Umbilical cord (tissue), 2 donors: ENCODE data around the gene A3GALT2. TPM values are rescaled to one million over a fixed set of nuclear protein-coding genes. Genes with fewer than 3 reads are reported as not detected.
A peak's percentile ranks its signal among the peaks of the same experiment; 100 is the strongest.
"Not testable (repeated sequence)": the region's sequence is repeated elsewhere in the genome, so short reads cannot be mapped to it uniquely, and the experiment has no call there.

ENCODE experiments used
- DNase-seq: peaks from one replicate; pipeline ENCODE4 v3.0.0-alpha.2; 2015; ENCODE audit warnings: low spot score
- total RNA-seq: library from RNA; depleted of rRNA; stranded (reverse); fragments of >200 nt; gene quantifications from one replicate; pipeline ENCODE4 v1.2.3, GENCODE V29; 2014; ENCODE audit warnings: low replicate concordance; ENCODE audit not compliant: insufficient read depth

The A3GALT2 gene
- total RNA-seq, 1 donor from 2014 or later: not detected

DNA sequence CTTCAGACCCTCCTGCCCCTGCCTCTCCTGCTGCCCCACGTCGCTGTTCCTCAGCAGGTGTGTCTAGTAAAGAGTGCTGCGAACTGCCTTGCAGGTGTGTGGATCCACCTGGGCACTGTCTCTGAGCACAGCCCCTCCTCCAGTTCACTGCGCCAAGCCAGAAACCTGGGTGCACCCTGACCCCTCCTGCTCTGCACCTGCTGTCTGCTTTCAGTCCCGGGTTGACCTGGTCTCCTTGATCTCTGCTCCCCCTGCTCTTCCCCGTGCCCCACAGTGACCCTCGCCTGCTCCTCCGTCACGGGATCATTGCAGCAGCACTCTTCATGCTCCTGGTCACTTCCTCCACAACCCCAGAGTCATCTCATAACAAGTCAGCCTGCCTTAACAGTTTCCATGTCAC lies 6.5 kb downstream of the A3GALT2 start:
- DNase-seq: no peak

DNA sequence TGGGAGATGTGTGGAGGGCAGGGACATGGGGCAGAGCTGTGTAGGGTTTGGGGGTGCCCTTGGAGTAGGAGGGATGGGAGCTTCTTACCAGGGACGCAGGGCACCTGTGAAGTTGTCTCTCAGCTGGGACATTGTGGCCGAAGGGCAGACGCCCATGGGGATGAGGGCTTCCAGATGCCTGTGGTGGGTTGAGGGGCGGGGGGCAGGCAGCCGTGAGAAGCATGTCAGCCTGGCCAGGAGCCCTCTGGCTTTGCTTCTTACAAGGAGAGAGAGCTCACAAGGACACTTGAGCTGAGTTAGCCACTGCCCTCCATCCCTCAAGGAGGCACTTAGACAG lies 8.5 kb downstream of the A3GALT2 start:
- no peak for DNase-seq

DNA sequence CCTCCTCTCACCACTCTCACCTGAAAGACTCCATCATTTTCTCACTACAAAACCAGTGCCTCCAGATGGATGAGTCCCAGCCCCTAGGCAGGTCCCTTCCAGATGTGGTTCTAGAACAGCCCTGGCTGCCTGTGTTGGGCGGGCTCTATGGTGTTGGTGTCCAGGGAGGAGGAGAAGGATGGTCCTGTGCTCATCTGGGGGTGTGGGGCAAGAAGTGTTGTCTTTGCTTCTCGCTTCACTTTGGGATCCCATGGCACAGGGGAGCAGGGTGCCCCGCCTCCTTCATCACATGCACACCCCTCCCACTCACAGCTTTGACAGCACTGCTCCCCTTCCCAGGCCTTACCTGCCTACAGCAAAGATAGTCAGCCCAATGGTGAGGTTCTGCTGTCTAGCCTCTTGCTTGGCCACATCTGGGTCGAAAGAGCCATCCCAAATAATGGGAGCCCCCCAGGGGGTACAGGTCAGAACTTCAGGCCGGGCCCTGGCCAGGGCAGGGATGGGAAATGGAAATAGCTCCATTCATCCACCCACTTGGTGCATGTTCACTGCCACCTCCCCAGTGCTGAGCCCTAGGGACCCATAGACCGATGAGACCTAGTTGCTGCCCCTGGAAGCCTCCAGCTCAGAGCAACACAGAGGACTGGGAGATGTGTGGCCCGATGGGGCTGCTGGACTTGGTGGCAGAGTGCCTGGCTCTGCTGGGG lies 9.0 kb downstream of the A3GALT2 start:
- no peak for DNase-seq

DNA sequence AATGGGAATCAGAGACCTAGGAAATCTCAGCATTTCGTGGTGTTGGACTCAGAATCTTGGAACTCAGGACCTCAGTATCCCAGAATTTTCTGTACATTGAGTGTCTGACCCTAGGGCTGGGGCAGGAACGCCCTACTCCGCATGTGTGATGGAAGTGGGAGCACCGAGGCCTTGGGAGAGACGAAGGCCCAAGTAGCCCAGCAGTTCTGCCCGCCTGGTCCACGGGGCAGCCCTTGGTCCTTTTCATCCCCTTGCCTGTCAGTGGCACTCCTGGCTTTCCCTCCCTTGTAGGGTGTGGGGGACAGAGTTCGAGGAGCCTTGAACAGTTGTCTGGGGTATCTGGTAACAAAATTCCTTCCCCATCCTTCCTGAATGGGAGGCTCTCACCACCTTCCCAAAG lies 10.2 kb downstream of the A3GALT2 start:
- no peak for DNase-seq

DNA sequence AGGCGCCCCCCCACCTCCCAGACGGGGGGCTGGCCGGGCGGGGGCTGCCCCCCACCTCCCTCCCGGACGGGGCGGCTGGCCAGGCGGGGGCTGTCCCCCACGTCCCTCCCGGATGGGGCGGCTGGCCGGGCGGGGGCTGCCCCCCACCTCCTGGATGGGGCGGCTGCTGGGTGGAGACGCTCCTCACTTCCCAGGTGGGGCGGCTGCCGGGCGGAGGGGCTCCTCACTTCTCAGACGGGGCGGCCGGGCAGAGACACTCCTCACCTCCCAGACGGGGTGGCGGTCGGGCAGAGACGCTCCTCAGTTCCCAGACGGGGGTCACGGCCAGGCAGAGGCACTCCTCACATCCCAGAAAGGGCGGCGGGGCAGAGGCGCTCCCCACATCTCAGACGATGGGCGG lies 11.5 kb downstream of the A3GALT2 start:
- not testable (repeated sequence) for DNase-seq

DNA sequence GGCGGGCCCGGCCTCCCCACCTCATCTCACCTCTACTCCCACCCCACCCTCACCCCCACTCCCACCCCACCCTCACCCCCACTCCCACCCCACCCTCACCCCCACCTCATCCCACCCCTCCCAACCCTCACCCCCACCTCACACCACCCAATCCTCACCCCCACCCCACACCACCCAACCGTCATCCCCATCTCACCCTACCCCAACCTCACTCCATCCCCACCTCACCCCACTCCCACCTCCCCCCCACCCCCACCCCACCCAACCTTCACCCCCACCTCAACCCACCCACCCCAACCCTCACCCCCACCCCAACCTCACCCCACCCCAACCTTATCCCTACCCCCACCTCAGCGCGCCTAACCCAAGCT lies 13.4 kb downstream of the A3GALT2 start:
- no peak for DNase-seq

DNA sequence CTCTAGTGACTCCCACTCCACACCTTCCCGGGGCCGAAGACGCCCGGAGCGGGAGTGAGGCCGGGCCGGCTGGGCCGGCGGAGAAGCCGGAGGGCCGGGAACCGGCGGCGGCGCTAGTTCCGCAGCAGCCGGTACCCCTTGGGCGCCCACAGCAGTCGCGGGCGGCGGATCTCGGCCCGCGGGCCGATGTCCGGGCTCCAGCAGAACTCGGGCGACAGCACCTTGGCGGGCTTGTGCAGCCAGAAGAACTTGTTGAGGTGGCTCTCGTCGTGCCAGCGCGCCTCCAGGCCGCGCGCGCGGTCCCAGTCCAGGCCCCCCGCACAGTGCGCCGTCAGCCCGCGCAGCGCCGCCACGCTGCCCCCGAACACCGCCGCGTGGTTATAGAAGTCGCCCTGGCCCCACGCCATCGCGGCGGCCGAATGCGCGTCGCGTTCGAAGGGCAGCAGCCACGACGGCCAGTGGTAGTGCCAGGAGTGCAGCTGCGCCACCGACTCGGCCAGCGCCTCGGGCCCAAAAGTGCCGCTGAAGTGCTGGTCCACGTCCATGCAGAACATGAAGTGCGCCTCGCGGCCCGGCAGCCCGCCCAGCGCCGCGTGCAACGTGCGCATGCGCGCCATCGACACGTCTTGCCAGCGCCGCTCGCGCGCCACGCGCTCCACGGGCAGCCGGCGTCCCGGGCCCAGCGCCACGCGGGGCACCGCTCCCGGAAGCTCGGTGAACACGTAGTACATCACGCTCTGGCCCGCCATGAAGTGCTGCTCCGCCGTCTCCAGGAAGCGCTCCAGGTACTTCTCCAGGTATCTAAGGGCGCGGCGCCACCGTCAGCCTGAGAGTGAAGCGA lies 14.0 kb downstream of the A3GALT2 start:
- peak; percentile 26 for DNase-seq

DNA sequence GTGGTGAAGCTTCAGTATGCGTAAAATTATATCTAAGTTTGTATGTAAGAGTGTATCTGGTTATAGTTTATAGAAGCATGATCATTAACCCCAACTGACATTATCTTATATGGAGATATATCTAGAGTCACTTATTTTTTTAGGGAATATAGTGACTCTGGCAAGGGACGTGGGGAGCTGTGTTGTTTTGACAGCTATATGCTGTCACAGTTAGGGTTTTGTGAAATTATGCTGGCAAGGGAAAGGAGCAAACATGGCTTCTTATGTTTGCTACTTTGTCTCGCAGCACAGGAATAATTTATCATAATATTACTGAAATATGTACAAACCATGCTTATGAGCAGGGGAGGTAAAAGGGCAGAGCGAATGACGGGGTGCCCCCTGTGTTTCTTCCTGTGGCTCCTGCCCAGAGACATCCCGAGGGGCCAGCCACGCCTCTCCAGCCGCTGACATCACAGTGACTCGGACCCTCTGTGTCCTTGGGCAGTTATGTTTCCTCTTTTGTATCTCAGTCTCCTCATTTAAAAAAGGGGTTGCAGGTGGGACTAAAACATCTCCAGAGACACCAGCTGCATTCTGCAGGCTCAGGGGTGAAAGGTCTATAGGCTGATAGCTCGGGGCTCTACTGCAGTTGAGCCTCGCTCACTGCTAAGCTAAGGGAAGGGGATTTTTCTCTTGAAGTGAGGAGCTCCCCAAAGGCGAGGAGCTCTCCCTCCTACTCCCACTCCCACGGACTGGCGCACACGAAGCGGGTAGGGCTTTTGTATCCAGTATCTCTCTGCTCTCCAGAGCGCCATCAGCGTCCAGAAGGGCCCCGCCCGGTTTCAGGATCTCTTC lies 14.9 kb downstream of the A3GALT2 start:
- no peak for DNase-seq

DNA sequence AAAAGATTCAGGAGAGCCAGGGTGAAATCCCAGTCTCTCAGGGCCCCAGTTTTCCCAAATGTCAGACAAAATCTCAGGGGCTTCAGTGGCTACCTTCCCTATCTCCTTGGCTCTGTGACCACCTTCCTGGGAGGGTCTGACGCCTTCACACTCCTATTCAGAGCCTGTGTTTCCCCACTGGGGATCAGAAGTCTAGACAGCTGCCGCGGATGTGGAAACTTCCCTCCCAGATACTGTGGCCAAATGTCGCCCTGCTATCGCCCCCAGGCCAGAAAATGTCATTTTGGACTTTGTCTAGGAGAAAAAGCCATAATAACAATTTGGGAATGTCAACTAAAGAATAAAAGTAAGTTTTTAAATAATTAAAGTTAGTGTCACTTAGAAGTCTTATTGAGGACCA lies 15.9 kb downstream of the A3GALT2 start:
- no peak for DNase-seq

DNA sequence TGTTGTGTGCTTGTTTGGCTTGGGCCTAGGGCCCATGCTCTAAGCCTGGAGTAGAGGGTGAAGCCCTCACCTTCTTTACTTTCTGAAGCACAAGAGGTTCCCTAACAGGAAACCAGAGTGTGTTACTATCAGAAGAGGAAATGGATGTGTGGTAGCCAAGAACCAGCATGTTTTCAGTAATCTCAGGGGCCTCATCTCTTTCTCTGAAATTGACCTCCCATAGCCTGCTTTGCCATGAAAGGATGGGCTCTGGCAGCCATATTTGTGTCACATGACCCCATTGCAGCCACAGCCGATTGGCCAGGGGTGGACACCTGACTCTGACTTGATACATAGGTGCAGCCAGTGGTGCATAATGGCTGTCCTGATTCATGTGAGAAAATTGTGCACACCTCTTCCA lies 18.6 kb downstream of the A3GALT2 start:
- DNase-seq: no peak

DNA sequence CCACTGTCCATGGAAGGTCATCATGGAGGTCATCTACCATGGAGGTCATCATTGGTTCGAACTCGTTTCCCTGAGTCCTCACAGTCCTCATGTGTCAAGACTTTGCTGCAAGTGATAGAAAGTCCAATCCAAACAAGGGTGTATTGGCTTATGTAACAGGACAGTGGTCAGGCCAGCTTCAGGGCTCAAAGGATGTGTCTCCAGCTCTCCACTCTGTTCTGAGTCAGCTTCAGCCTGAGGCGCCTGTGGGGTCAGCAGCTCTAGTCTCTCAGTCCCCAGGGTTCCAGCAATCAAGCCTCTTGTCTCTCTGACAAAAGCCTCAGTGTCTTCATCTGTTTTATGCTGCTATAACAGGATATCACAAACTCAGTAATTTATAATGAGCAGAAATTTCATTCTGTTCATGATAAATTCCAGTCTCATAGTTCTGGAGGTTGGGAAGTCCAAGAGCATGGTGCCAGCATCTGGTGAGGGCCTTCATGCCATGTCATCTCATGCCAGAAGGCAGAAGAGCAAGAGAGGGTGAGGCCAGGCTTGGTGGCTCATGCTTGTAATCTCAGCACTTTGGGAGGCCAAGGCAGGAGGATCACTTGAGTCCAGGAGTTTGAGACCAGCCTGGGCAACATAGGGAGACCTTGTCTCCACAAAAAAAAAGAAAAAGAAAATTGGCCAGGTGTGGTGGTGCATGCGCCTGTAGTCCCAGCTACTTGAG lies 19.5 kb downstream of the A3GALT2 start:
- DNase-seq: peak; percentile 22

DNA sequence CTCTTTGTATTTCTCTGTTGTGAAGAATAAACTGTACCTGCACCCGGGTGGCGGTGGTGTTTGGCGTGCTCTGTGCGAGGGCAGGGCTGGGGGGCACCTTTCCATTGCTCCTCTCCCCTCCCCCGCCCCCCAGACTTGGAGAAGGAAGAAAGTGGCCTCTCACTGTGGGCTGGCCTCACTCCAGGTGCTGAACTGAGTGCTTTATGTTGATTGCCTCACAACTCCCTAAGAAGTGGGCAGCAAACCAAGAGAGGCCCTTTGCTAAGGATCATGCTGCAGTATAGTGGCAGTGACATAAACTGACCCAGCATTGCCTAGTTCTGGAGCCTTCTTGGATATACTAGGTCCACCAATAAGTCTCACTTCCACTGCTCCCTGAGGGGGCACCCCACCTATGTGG lies 20.2 kb downstream of the A3GALT2 start:
- peak; percentile 88 for DNase-seq

DNA sequence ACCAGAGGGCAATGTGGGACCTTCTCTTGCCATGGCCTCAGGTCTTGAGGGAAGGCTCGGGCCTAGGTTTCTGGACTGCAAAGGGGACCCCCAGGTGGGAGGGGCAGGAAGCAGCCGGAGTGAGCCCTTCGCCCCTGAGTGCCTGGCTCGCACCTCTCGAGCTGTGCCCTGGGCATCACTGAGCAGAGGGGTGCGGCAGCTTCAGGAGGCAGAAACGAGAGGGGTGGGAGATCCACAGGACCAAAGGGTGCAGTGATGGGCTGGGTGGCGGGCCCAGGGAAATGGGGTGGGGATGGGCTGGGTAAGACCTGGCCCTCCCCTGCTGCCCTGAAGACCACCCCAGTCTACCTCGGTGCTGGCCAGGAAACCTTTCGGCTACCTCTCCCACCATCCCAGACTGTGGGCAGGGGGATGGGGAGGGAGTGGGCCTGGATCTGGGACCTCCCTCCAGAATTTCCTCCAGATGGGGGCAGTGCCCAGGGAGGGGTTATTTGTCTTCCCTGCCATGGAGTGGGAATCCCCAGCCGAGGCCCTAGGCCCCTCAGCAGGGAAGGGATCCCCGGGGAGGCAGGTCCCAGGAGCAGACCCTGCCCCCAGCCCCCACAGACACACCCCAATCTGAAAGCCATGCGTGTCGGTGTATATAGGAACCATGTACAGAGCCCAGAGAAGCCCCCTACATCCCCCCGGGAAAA lies 21.3 kb downstream of the A3GALT2 start:
- no peak for DNase-seq

DNA sequence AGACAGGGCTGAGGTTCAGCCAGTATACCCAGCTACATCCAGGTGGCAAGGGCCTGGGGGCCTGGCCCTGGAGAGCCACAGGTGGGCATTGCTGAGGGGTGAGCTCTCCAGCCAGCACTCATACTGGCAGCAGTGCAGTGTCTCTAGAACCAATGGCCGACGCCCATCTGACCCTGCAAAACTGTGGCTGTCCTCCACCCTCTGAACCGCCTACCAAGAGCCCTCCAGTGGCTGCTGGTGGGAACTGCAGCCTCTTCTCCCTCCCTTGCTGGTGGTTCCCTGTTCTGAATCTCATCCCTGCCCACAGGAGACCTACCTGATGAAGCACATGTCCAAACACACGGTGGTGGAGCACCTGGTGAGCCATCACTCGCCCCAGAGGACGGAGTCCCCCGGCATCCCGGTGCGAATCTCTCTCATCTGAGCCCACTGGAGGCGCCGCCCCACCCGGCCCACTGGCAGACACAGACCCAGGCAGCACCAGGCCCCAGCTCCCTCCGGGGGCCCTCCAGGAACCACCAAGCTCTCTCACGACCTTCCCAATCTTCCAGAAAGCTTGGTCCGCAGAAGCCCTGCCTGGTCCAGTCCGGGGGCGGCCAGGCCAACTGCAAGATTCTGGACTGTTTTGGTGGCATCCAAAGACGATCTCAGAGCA lies 22.1 kb downstream of the A3GALT2 start:
- DNase-seq: peak; percentile 60

DNA sequence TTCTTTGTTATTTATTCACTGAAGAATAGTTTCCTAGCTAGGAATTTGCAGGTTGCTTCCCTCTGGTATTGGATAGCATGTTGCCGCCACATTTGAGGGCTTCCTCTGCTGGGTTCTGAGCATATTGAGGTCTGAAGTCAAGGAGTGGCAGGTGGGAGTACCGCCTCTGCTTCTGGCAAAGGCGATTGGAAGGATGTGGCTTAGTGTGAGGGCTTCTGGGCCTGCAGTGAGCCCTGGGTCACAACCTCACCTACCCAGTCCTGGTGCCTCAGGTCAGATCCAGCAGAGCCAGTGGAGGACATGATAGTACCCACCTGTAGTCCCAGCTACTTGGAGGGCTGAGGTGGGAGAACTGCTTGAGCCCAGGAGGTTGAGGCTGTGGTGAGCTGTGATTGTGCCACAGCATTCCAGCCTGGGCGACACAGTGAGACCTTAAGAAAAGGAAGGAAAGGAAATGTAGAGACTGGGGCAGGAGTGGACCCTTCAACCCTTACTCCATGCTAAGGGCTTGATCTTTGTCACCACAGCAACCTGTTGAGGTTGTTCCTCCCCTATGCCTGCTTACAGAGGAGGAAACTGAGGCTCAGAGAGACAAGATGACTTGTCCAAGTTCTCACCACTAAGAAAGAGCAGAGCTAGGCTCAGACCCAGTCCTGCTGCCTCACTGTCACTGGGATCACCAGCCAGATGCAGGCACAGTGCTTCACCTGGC lies 22.8 kb downstream of the A3GALT2 start:
- no peak for DNase-seq

DNA sequence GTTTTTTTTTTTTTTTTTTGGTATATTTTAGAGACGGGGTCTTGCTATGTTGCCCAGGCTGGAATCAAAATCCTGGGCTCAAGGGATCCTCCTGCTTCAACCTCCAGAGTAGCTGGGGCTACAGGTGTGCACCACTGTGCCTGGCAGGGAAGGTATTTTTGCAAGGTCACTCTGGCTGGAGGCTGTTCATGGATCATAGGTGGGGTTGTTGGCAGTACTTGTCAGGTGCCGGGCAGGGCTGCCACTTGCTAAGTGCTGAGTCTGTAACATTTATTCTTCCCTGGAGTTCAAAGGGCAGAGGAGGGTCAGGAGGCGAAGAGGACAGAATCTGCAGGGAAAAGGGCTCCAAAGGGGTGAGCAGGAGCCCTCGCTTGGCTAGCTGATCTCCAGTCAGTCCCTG lies 24.1 kb downstream of the A3GALT2 start:
- no peak for DNase-seq

DNA sequence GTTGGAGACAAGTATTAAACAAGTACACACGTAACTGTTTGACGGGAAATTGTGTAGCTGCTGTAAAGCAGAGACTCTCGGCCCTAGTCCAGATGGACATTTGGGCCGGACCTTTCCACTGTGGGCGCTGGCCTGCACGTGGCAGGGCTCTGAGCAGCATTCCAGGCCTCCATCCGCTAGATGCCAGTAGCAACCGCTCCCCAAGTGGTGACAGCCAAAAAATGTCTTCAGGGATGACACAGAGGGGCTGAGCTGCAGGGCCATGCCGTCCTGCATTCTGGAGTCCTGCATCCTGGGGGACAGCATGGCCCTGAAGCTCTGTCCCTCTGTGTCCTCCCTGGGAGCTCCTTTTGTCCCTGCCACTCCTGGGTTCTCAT lies 24.8 kb downstream of the A3GALT2 start:
- no peak for DNase-seq

DNA sequence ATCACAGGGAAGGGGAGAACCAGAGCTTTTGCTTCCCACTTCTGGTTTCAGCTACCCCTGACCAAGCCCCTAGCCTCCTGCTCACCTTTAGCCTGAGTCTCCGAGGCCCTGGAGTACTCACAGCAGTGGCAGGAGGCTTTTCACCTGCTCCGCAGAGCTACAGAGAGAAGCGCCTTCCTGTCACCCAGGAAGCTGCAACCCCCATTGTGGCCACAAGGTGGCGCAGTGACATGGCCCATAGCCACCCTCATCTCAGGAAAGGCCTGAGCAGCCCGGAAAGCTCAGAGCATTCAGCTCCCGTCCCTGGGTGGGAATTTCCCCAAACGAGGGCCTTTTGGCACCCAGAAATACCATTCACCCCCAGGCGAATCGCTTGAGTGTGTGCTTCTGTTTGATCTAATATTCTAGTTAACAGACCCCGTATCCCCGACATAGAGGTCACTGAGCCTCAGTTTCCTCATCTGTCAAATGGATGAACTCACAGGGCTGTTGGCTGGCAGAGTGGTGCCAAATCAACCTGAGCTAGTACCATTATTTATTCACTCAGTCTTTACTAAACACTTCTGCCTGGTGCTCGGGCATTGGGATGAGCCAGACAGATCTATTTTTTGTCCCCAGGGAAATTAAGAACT lies 25.3 kb downstream of the A3GALT2 start:
- peak; percentile 80 for DNase-seq

DNA sequence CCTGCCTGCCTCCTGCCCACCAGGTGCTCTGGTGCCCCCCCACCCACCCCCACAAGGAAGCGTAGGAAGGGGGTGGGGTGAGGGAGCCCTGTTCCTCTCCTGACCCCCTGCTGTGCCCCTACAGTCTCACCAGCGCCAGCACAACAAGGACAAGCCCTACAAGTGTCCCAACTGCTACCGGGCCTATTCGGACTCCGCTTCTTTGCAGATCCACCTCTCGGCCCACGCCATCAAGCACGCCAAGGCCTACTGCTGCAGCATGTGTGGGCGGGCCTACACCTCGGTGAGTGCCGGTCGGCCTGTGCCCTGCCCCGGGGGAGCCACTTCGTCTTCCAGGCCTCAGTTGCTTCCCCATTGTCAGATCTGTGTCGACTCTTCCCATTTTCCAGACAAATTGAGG lies 25.9 kb downstream of the A3GALT2 start:
- DNase-seq: no peak
